ENCODE measurements around the gene GLRA3. TPM values are rescaled to one million over a fixed set of nuclear protein-coding genes. Genes with fewer than 3 reads are reported as not detected.
"Not testable (repeated sequence)": the region's sequence is repeated elsewhere in the genome, so short reads cannot be mapped to it uniquely, and the experiment has no call there.

GLRA3 gene
- not detected in 2 replicates for total RNA-seq

DNA sequence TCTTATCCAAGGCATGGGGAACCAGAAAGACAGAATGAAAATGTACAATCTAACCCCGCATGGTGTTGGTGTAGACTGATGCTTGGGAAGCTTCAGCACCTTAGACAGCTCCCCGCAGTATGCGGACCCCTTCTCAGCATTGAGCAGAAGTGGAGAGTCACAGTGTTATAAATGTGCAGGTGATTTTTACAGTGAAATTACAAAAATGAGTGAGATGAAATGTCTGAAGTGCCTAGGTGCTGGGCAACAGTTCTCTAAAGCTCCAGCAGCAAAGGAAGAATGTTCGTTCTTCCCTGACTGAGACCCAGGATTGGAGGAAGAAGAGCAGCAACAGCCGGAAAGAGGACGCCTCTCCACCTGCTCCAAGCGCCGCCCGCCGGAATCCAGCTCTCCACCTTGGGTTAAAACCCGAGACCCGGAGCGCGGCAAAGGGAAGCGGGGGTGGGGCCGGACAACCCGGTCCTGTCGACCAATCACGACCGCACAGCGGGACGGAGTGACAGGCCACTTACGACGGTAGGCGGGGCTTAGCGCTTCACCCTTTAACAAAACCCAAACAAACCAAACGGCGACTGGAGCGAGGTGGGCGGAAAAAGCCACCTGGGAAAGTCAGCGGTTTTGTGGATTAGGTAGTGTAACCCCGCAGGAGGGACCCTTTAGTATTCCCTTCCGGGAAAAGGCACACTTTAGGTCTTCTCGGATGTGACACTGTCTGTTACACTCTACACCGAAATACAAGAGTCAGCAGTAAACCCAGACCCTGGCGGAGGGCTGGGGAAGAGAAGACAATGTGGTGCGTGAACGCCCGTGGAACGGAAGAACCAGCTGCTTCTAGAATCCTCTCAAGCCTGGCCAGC lies at the start of gene GLRA3:
Gene GLRA3, minus strand, starts transcription at position 403 of the 857 bp plus-strand sequence. CDS start 436 bp downstream, outside the sequence.
- DNase-seq = peak; percentile 66
- H3K9me3 Mint-ChIP-seq = peaks cover 6% of the 10 kb centered on the region
- intact Hi-C loops (cut with micrococcal nuclease) = loop anchor here (5.0 to 10.0 kb wide), 2 partner anchors 614 to 1297 kb away; partner anchors contain the start of gene HAND2
- peaks cover 5% of the 10 kb centered on the region for H3K4me1 Mint-ChIP-seq
- no peaks in the 10 kb centered on the region for H3K36me3 Mint-ChIP-seq (ENCODE audit: low read depth)
- H3K27ac Mint-ChIP-seq = no peak within 1 kb of the TSS
- peak within 1 kb of the TSS; percentile 12 for H3K4me3 Mint-ChIP-seq
- H3K27me3 Mint-ChIP-seq = peaks cover 7% of the 10 kb centered on the region

DNA sequence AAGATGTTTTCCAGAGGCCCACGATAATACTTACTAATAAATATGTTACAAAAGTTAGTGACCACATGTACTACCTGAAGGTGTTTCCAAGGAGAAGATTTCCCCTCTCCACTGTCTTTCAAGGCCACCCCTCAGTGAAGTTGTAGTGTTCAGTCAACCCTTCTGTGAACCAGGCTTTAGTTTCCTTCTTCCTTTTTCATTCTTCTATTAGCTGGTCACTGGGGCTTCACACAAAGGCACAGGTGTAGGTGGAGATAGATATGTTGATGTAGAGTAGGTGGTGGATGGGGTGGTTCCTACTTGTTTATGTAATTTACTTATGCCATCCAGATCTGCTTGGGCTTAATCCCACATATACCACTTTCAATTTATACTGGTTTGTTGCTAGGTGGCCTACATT lies 45.9 kb upstream of the GLRA3 start:
- no peak for DNase-seq
- Mint-ChIP-seq H3K9me3 (no peaks in the 10 kb centered on the region), H3K4me3 (no peak overlapping the region), H3K4me1 (no peaks in the 10 kb centered on the region), H3K27me3 (no peaks in the 10 kb centered on the region), H3K27ac (no peak overlapping the region), H3K36me3 (ENCODE audit: low read depth) (no peaks in the 10 kb centered on the region)
- intact Hi-C loops (cut with micrococcal nuclease) = no loop called here

- H3K4me3 Mint-ChIP-seq = no peak overlapping the region
- no peak for DNase-seq
- H3K36me3 Mint-ChIP-seq (ENCODE audit: low read depth) = no peaks in the 10 kb centered on the region
- no peaks in the 10 kb centered on the region for H3K27me3 Mint-ChIP-seq
- H3K9me3 Mint-ChIP-seq = no peaks in the 10 kb centered on the region
- H3K4me1 Mint-ChIP-seq = no peaks in the 10 kb centered on the region
- intact Hi-C loops (cut with micrococcal nuclease) = no loop called here
- H3K27ac Mint-ChIP-seq = no peak overlapping the region
Measured at GRCh38 chr4:174873931-174874330, 44.9 kb upstream of the GLRA3 start.

DNA sequence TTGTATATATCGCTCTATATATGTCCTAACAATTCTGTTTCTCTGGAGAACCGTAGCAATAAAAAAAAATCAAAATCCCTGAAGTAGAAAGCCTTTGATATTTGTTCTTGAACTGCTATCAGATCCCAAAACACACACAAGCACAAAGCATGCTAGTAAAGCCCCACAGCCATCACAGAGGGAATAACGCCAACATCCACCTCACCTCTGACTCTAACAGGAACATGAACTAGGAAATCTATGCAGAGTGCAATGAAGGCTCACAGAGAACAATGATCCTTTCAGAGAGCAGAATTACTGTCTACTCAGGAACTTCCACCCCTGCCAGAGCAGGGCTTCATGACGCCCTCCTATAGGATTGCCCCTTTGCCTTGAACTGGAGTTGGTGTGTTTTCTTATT lies 44.1 kb upstream of the GLRA3 start:
- H3K27ac Mint-ChIP-seq; H3K4me3 Mint-ChIP-seq; H3K36me3 Mint-ChIP-seq (ENCODE audit: low read depth); H3K4me1 Mint-ChIP-seq; H3K9me3 Mint-ChIP-seq; intact Hi-C loops (cut with micrococcal nuclease); H3K27me3 Mint-ChIP-seq; DNase-seq: not testable (repeated sequence)

- H3K27me3 Mint-ChIP-seq = no peaks in the 10 kb centered on the region
- no peaks in the 10 kb centered on the region for H3K36me3 Mint-ChIP-seq (ENCODE audit: low read depth)
- DNase-seq = no peak
- H3K27ac Mint-ChIP-seq = no peak overlapping the region
- H3K4me1 Mint-ChIP-seq = no peaks in the 10 kb centered on the region
- no peak overlapping the region for H3K4me3 Mint-ChIP-seq
- H3K9me3 Mint-ChIP-seq = no peaks in the 10 kb centered on the region
- intact Hi-C loops (cut with micrococcal nuclease) = no loop called here
Measured at GRCh38 chr4:174871407-174871806, 42.4 kb upstream of the GLRA3 start.

DNA sequence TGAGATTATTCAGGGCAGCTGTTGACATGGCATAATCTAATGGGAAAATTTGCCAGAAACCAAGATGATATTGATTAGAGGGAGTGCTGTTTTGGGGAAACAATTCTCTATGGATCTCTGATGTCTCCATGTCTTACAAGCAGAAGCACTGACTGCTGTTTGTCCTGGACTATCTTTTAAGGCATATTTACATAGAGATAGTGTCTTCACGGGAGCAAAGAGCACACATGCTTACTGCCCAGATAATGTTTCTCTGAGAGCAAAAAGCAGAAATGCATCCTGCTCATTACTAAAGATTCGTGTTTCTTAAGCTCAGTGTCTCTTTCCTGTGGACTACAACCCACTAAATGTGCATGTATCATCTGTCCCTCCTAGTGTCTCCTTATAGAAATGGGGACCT lies 41.3 kb upstream of the GLRA3 start:
- Mint-ChIP-seq H3K4me1 (no peaks in the 10 kb centered on the region), H3K36me3 (ENCODE audit: low read depth) (no peaks in the 10 kb centered on the region), H3K27me3 (no peaks in the 10 kb centered on the region), H3K27ac (no peak overlapping the region), H3K4me3 (no peak overlapping the region), H3K9me3 (no peaks in the 10 kb centered on the region)
- intact Hi-C loops (cut with micrococcal nuclease) = no loop called here
- no peak for DNase-seq

DNA sequence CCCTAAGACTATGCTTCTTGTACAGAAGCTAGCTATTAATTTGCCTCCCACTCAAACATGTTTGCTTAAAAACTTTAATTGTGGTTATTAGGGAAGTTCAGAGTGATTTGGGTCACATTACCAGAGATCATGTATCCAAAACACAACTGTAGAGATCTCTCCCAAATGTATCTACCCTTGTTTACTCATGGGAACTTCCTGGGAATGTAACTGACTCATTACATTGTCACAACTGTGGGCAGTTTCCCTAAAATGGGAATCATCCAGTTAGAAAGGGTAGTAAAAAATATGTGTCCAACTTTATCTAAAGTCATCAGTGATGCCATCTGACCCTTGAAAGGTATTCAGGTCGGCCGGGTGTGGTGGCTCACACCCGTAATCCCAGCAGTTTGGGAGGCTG lies 40.3 kb upstream of the GLRA3 start:
- Mint-ChIP-seq H3K27me3 (no peaks in the 10 kb centered on the region), H3K9me3 (no peaks in the 10 kb centered on the region), H3K4me3 (no peak overlapping the region), H3K4me1 (no peaks in the 10 kb centered on the region), H3K36me3 (ENCODE audit: low read depth) (no peaks in the 10 kb centered on the region), H3K27ac (no peak overlapping the region)
- intact Hi-C loops (cut with micrococcal nuclease) = no loop called here
- DNase-seq = no peak

DNA sequence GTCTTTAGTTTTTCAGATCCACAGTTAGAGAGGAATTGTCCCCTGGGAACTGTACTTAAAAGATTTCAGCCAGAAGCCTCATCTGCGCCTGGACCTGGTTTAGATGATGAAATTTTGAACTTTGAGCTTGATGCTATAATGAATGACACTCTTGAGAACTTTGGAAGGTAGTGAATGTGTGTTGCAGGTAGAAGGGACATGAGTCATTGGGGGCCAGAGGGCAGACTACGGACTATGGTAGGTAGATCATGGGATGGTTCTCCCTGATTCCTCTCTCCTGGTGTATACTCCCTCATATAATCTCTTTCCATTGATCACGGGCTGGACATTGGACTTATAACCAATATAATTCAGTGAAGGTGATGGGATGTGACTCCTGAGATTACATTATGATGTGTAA lies 38.9 kb upstream of the GLRA3 start:
- no peaks in the 10 kb centered on the region for H3K36me3 Mint-ChIP-seq (ENCODE audit: low read depth)
- no peaks in the 10 kb centered on the region for H3K27me3 Mint-ChIP-seq
- H3K27ac Mint-ChIP-seq = no peak overlapping the region
- H3K9me3 Mint-ChIP-seq = no peaks in the 10 kb centered on the region
- intact Hi-C loops (cut with micrococcal nuclease) = no loop called here
- no peak overlapping the region for H3K4me3 Mint-ChIP-seq
- H3K4me1 Mint-ChIP-seq = no peaks in the 10 kb centered on the region
- no peak for DNase-seq

DNA sequence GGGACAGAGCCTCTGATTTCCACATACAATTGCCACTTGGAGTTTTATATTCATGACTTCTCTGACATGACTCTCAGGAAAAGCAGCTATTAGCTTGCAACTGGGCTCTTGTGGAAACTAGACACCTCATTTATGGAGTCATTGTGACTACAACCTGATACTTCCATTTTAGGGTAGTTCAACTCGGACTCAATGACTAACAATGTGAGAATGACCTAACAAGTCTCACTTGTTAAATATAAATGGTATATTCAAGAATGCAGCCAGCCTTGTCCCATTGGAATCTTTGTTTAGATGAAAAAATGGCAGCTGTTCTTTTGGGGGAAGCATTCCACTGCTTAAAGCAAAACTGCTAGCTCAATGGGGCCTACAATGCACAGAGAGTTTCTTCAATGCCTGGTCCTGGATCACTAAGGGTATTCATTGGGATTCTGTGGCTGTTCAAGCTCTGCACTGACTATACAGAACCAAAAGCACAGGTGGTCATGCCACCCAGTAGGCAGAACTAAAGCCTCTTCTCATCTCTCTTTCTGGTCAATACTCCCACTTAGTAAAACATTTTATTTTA lies 36.5 kb upstream of the GLRA3 start:
- Mint-ChIP-seq H3K27me3 (no peaks in the 10 kb centered on the region), H3K27ac (no peak overlapping the region), H3K4me3 (no peak overlapping the region), H3K36me3 (ENCODE audit: low read depth) (no peaks in the 10 kb centered on the region), H3K9me3 (no peaks in the 10 kb centered on the region), H3K4me1 (no peaks in the 10 kb centered on the region)
- intact Hi-C loops (cut with micrococcal nuclease) = no loop called here
- no peak for DNase-seq

DNA sequence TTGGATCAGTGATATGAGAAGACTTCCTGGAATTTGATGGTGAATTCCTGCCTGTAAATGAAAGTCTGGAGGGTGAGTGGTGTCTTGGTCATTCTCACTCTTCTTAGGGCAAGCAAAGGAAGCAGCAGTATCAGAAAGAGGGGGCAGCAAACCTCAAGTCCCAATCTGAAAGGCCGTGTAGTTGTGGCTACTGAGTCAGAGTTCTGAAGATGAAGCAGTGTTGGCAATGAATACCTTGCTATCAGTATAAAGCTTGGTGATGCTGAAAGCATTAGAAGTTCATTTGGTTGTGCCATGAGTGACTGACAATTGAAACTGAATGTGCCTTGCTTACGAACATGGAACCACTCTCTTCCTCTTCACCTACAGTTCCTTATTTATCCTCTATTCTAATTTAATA lies 35.0 kb upstream of the GLRA3 start:
- no peak for DNase-seq
- Mint-ChIP-seq H3K27me3 (no peaks in the 10 kb centered on the region), H3K27ac (no peak overlapping the region), H3K9me3 (no peaks in the 10 kb centered on the region), H3K36me3 (ENCODE audit: low read depth) (no peaks in the 10 kb centered on the region), H3K4me1 (no peaks in the 10 kb centered on the region), H3K4me3 (no peak overlapping the region)
- intact Hi-C loops (cut with micrococcal nuclease) = no loop called here

DNA sequence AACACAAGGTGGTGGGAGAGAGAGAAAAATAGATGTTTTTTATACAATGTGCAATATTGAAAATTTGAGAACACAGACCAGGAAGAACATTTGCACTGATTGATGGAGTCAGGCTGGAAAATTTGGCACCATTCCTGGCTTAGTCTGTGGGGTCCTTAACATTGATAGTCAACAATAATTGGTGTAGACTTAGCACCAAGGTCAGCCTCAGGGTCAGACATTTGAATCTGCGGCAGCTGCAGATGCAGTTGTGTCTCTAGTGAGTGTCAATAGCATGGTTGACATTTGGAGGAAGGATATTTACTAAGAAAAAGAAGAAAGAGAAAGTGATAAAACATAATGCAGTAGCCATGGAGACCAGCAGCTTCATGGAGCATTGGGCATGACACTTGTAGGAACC lies 31.5 kb upstream of the GLRA3 start:
- intact Hi-C loops (cut with micrococcal nuclease) = no loop called here
- H3K27me3 Mint-ChIP-seq = no peaks in the 10 kb centered on the region

GRCh38 chr4:174859904-174860303 lies 30.9 kb upstream of the GLRA3 start:
- no peaks in the 10 kb centered on the region for H3K4me1 Mint-ChIP-seq
- intact Hi-C loops (cut with micrococcal nuclease) = no loop called here
- H3K9me3 Mint-ChIP-seq = no peaks in the 10 kb centered on the region

More for the DNA sequence above, 31.5 kb upstream of the GLRA3 start:
- H3K36me3 Mint-ChIP-seq (ENCODE audit: low read depth) = no peaks in the 10 kb centered on the region
- no peaks in the 10 kb centered on the region for H3K9me3 Mint-ChIP-seq
- H3K4me1 Mint-ChIP-seq = no peaks in the 10 kb centered on the region
- no peak for DNase-seq
- no peak overlapping the region for H3K4me3 Mint-ChIP-seq
- no peak overlapping the region for H3K27ac Mint-ChIP-seq

GRCh38 chr4:174856926-174857800 lies 28.1 kb upstream of the GLRA3 start:
- Mint-ChIP-seq H3K36me3 (ENCODE audit: low read depth) (no peaks in the 10 kb centered on the region), H3K27ac (no peak overlapping the region), H3K9me3 (no peaks in the 10 kb centered on the region), H3K4me3 (no peak overlapping the region), H3K4me1 (no peaks in the 10 kb centered on the region), H3K27me3 (no peaks in the 10 kb centered on the region)
- DNase-seq = no peak
- intact Hi-C loops (cut with micrococcal nuclease) = no loop called here

More at GRCh38 chr4:174859904-174860303, 30.9 kb upstream of the GLRA3 start:
- H3K36me3 Mint-ChIP-seq (ENCODE audit: low read depth) = no peaks in the 10 kb centered on the region
- H3K27ac Mint-ChIP-seq = no peak overlapping the region
- no peak overlapping the region for H3K4me3 Mint-ChIP-seq
- H3K27me3 Mint-ChIP-seq = no peaks in the 10 kb centered on the region
- DNase-seq = no peak

GRCh38 chr4:174855050-174855449 lies 26.0 kb upstream of the GLRA3 start:
- intact Hi-C loops (cut with micrococcal nuclease) = no loop called here
- Mint-ChIP-seq H3K9me3 (no peaks in the 10 kb centered on the region), H3K27ac (no peak overlapping the region), H3K36me3 (ENCODE audit: low read depth) (no peaks in the 10 kb centered on the region), H3K4me1 (no peaks in the 10 kb centered on the region), H3K4me3 (no peak overlapping the region), H3K27me3 (no peaks in the 10 kb centered on the region)
- no peak for DNase-seq
